H1 (cell line): ENCODE data around the gene PDZD4.

Source experiments
- ASH2L ChIP-seq: fragments of 200-600, 300-600 bp; sonication (generic); IDR thresholded peaks from one replicate; pipeline ENCODE4 v1.7.1; 2017; ENCODE audit warnings: low read length
- CEBPB ChIP-seq: IDR thresholded peaks from 2 replicates; pipeline ENCODE4 v1.6.1; 2012; ENCODE audit warnings: low read depth, low read length
- EGR1 ChIP-seq: IDR thresholded peaks from 2 replicates; pipeline ENCODE4 v1.6.1; 2011; ENCODE audit warnings: low read depth, low read length, borderline replicate concordance
- GABPA ChIP-seq: IDR thresholded peaks from 2 replicates; pipeline ENCODE4 v1.6.1; 2011; ENCODE audit warnings: mild to moderate bottlenecking, low read length, moderate library complexity, borderline replicate concordance; ENCODE audit not compliant: insufficient read depth
- POLR2A ChIP-seq, 2 experiments: IDR thresholded peaks; 1 replicate in 1 of 2; 2 replicates in 1 of 2; pipeline ENCODE4 v1.6.1; 2011; ENCODE audit warnings: low read depth in 2 of 2, low read length in 2 of 2, mild to moderate bottlenecking in 2 of 2; ENCODE audit errors: control extremely low read depth in 1 of 2

DNA sequence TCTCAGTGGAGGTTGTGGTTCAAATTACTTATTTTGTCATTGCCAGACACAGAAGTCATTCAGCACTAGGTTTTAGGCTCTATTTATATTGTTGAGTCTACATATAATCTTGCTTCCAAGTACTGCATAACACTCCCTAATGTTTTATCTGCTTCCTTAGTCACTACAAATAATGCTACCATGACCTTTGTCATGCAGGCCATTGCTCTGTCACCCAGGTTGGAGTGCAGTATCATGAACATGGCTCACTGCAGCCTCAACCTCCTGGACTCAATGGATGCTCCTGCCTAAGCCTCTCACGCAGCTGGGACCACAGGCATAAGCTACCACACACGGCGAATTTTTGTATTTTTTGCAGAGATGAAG is 23.5 kb upstream of the PDZD4 start:
- no peak for TF ChIP-seq GABPA
- TF ChIP-seq EGR1, result no peak
- TF ChIP-seq POLR2A (IDR thresholded peaks at IDR 0.05; ENCODE audit: control extremely low read depth in 1 of 2, low read depth in 2 of 2, low read length in 2 of 2), result no peak
- TF ChIP-seq ASH2L, result no peak
- TF ChIP-seq CEBPB, result no peak
